NCI-H146 treated with DMSO at 0.1 percent for 48 hours (cell line): Measurements from ENCODE around the gene AGMO.

Experiments
- DNase-seq: peaks from one replicate; lab custom pipeline; 2025; ENCODE audit not compliant: unreplicated experiment; lab: John Stamatoyannopoulos, UW

The AGMO gene

GRCh38 chr7:15504351-15504750, 57.5 kb downstream of the AGMO start:
- no peak for DNase-seq

GRCh38 chr7:15503603-15504290, 58.1 kb downstream of the AGMO start:
- no peak for DNase-seq

- DNase-seq = no peak
Observed at GRCh38 chr7:15498465-15498864, 63.4 kb downstream of the AGMO start.

- DNase-seq = no peak
Observed at GRCh38 chr7:15495170-15495569, 66.6 kb downstream of the AGMO start.

GRCh38 chr7:15494711-15495110, 67.1 kb downstream of the AGMO start:
- DNase-seq = no peak

- no peak for DNase-seq
Observed at GRCh38 chr7:15491361-15491760, 70.5 kb downstream of the AGMO start.

GRCh38 chr7:15490291-15490690, 71.5 kb downstream of the AGMO start:
- DNase-seq = no peak

GRCh38 chr7:15489861-15490260, 72.0 kb downstream of the AGMO start:
- DNase-seq = no peak

GRCh38 chr7:15489383-15489782, 72.4 kb downstream of the AGMO start:
- DNase-seq = no peak

- DNase-seq = no peak
Observed at GRCh38 chr7:15488401-15488800, 73.4 kb downstream of the AGMO start.

GRCh38 chr7:15487896-15488295, 73.9 kb downstream of the AGMO start:
- DNase-seq = no peak

GRCh38 chr7:15485998-15486397, 75.8 kb downstream of the AGMO start:
- no peak for DNase-seq

- no peak for DNase-seq
Observed at GRCh38 chr7:15485431-15485830, 76.4 kb downstream of the AGMO start.

GRCh38 chr7:15481132-15481531, 80.7 kb downstream of the AGMO start:
- no peak for DNase-seq

GRCh38 chr7:15478401-15478800, 83.4 kb downstream of the AGMO start:
- DNase-seq = no peak

- no peak for DNase-seq
Observed at GRCh38 chr7:15476531-15476918, 85.3 kb downstream of the AGMO start.

- DNase-seq = no peak
Observed at GRCh38 chr7:15475808-15476530, 85.8 kb downstream of the AGMO start.

GRCh38 chr7:15471669-15471950, 90.2 kb downstream of the AGMO start:
- no peak for DNase-seq

- no peak for DNase-seq
Observed at GRCh38 chr7:15470825-15471668, 90.8 kb downstream of the AGMO start.

GRCh38 chr7:15464667-15465121, 97.1 kb downstream of the AGMO start:
- DNase-seq = no peak

GRCh38 chr7:15463801-15464666, 97.8 kb downstream of the AGMO start:
- DNase-seq = no peak
